Superior temporal gyrus (tissue), 1 donor: ENCODE data around the gene NRSN2.
"Not testable (repeated sequence)": the region's sequence is repeated elsewhere in the genome, so short reads cannot be mapped to it uniquely, and the experiment has no call there.

Experiments used
- DNase-seq: peaks from one replicate; pipeline ENCODE4 v3.0.0-alpha.2; 2016; ENCODE audit errors: extremely low spot score

NRSN2 gene

DNA sequence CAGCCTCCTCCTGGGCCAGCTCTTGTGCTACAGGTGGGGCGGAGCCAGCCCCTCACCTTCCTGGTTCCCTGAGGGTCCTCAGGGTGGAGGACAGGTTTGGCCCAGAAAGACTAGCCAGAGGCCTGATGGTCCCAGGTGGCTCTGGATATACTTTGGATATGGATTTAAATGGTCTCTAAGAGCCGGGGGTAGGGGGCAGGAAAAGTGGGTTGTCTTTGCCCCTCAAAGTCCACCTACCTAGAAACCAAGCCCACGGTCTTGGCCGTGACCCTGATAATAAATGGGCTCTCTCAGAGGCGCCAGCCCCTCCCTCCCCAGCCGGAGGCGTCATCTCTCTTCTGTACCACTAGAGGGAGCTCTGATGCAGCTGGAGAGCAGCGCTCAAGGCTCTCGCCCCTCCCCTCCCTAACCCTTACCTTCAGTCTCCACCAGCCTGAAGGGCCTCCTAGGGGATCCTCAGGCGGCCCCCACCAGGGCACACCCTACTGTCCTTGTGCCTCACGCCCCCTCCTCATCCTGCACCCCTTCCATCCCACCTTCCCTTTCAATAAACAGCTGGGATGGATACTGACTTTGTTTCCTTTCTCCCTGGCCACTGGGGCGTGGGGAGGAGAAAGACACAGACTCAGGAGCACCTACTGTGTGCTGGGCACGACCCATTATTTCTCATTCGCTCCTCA lies 7.5 kb downstream of the NRSN2 start:
- DNase-seq, result peak; percentile 90

DNA sequence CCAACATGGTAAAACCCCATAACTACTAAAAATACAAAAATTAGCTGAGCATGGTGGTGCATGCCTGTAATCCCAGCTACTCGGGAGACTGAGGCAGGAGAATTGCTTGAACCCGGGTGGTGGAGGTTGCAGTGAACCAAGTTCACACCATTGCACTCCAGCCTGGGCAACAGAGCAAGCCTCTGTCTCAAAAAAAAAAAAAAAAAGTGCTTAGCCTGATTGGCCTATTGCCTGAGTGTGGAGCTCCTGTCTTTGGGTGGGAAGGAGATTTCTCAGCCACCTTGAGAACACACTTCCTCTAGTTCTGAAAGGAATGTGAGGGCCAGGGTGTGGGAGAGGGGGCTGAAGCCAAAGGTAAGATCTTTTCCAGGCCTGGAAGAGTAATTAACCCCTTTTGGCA lies 9.2 kb downstream of the NRSN2 start:
- DNase-seq, result not testable (repeated sequence)

DNA sequence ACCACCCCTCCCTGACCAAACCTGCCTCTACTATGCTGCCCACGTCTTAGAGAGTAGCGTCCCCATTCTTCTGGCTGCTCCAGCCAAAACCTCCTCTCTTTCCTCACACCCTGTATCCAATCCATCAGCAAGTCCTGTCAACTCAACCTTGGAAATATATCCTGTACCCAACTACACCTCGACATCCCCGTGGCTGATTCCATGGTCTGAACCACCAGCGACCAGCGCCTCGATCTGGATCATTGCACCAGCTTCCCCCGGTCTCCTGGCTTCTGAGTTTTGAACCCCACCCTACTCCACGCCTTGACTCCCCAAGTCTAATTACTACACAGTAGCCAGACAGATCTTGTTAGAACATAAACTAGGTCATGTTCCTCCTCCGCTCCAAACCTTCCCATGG lies 9.8 kb downstream of the NRSN2 start:
- no peak for DNase-seq

DNA sequence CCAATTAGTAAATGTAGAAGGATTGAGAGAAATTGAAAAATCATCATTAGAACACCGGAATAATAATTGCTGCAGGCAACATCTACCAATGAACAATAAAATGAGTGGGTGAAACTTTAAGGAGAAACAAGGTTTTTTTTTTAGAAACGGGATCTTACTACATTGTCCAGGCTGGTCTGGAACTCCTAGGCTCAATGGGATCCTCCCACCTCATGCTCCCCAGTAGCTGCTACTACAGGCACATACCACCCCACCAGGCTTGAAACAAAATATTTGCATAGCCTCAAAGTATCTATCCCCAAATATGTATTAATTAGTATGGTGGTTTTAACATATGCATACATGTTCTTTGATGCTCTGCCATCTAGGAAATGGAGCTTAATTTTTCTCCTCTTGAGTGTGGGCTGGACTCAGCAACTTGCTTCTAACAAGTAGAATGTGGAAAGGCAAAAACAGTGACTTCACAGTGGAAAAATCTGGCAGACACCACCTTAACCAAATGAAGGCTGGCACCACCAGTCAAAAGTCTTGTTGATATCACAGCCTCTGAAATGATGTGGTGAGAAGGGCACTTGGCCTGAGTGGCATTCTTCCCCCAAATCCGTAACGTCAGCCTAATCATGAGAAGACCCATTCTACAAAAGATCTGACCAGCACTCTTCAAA lies 12.1 kb downstream of the NRSN2 start:
- DNase-seq, result no peak

DNA sequence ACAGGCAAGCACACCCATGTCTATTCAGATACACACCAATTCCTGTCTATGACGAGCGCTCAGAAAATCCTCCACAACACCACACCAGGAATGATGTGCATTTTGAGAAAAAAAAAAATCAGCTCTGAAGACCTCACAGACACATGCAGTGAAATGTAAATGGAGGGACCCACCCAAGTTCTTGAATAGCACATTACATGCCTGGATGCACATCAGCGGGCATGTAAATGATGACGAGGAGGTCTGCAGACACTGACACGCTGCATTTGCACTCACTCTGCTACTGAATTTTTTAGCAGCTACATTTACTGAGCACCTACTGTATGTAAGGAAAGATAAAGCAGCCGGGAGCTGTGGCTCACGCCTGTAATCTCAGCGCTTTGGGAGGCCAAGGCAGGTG lies 14.7 kb downstream of the NRSN2 start:
- DNase-seq, result no peak

DNA sequence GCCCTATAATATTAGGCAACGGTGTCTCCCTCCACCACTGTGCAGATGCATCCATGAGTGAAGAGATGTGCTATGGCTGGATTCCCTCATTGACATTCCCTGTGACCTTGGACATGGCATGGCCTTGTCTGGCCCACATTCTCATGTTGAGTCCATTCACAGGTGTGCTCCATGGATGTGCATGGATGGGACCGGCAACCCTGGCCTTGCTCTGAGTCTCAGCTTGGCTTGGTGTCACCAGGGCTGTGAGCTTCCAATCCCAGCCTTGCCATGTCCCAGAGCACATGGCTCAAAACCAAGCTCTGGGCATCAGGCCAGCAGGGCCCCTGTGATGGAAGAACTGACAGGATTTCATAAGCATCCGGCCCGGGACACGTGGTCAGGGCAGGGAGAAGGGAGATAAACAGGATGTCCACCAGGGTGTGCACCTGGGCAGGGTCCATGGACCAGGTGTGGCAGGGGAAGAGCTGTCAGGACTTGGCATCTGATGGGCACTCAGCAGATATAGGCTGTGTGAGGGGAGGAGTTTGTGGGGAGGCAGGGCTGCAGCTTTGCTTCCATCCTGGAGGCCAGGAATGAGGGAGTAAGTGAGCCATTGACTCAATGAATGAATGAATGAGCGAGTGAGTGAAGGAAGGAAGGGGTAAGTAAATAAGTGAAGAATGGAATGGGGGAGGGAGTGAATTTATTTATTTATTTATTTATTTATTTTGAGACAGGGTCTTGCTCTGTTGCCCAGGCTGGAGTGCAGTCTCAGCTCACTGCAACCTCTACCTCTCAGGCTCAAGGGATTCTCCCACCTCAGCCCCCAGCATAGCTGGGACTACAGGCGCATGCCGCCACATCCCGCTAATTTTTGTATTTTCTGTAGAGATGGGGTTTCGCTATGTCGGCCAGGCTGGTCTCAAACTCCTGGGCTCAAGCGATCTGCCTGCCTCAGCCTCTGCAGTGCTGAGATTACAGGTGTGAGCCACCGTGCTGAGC lies 15.7 kb downstream of the NRSN2 start:
- DNase-seq, result peak; percentile 50

DNA sequence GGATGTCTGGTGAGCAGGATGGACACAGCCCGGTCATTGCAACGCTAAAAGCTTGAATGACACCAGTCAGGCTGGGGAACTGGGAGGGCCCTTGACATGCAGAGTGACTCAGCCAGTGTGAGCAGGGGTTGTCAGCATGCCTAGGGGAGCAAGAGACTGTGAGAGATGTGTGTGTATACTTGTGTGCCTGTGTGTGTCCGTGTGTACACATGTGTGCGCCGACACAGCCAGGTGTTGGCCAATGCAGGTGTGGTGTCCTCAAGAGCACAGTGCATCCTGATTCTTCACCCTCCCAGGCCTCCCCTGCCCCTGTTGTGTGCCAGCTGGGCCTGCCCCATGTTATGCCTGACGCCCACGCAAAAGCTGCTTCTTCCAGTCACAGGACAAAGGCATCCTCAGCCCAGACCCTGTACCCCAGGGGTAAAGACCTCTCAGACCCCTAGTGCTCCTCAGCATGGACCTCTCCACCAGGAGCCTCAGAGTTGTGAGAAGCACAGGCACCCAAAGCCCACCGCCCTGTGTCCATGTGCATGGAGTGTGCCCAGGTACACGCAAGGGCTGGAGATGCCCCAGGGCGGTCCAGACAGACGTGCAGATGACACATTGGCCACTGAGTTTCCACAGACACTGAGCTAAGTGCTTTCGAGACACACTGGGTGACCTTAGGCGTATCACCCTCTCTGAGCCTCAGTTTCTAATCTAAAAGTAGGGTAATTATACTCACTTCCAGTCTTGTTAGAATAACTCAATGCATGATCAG lies 16.6 kb downstream of the NRSN2 start:
- DNase-seq, result no peak

DNA sequence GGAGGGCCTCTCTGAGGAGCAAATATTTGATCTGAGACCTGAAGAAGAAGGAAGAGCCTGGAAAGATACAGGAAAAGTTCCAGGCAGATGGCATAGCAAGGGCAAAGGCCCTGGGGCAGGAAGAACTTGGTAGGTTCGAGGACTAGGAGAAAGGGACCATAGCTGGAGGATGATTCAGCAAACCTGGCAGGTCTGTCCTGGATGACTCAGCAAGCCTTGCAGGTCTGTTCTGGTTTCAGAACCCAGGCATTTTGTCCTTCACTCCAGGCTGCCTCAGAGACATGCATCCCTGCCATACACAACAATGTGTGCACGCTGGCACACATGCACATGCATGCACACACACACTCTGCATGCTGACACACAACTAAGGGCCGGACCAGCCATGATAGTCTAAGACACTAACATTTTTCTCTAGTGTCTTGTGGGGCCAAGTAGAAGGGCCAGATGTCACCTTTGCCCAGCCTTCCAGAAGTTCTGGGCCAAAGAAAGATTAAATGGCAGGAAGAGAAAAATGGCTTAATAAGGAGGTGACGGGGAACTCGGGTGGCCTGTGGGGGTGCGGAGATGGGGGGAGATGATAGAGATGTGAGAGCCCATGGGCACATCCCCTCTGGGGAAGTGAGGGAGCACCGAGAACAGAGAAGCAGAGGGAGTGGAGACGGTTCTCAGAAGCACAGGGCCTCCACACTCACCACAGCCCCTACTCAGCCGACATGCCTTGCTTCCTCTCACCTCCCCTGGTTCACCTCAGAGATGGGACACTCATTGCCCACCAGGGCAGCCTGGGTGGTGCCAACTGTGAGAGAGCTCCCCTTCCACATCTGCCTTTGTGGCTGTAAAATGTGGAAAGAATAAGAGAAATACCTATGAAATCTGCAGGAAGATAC lies 18.2 kb downstream of the NRSN2 start:
- DNase-seq, result no peak

DNA sequence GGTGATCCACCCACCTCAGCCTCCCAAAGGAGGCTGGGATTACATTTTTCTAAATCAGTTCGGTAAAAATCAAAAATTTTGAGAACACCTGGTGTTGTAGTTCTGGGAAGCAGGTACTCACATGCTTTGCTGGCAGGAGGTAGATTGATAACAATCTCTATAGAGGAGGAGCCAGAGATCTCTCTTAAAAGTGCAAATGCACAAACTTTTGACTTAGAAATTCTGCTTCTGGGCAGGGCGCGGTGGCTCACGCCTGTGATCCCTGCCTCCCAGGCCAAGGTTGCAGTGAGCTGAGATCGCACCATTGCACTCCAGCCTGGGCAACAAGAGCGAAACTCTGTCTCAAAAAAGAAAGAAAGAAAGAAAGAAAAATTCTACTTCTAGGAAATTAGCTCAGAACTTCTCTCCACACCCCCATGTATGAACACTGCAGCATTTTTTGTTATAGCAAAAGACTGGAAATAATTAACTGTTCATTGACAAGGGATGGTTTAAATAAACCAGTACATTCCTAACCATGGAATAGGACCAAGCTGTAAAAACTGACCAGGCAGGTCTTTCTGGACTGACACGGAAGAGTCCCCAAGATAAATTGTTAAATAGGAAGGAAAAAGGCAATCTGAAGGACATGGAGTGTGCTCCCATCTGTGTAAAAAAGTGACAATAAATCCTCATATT lies 19.3 kb downstream of the NRSN2 start:
- DNase-seq, result no peak

DNA sequence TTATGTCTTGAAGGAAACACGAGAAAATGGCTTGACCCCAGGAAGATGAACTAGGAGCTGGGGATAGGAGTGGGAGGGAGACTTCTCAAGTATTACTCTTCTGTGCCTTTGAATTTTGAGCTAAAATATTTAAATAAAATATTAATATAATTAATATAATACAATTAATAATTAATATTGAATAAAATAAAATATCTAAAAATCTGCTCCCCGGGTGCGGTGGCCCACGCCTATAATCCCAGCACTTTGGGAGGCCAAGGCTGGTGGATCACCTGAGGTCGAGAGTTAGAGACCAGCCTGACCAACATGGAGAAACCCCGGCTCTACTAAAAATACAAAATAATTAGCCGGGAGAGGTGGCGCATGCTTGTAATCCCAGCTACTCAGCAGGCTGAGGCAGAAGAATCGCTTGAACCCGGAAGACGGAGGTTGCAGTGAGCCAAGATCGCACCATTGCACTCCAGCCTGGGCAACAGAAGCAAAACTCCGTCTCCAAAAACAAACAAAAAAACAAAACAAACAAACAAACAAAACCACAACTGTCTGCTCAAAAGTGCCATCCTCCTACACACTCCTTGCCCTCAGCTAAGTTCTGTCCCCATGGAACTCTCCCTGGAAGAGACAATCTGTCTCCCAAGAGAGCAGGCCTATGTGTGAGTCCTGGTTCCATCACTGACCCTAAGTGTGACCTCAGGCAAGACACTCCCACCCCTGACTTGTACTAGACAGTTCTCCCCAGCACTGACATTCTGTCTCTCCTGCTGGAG lies 20.0 kb downstream of the NRSN2 start:
- DNase-seq, result no peak

DNA sequence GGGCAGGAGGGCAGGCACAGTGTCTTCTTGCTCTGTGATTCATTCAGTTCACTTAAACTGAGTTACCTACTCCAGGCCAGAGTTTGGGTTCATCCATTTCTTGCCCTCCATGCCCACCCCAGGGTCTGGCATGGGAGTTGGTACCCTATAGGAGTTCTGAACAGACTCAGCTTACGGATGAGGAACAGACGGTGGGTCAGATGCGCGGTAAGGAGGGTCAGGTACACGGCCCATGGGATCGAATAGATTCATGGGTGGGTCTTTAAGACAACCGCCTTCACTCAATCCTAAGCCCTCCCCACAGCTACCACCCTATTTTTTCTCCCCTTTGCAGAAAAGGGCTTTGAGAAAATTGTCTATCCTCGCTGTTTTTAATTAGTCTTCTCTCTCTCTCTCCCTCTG lies 20.6 kb downstream of the NRSN2 start:
- DNase-seq, result no peak

DNA sequence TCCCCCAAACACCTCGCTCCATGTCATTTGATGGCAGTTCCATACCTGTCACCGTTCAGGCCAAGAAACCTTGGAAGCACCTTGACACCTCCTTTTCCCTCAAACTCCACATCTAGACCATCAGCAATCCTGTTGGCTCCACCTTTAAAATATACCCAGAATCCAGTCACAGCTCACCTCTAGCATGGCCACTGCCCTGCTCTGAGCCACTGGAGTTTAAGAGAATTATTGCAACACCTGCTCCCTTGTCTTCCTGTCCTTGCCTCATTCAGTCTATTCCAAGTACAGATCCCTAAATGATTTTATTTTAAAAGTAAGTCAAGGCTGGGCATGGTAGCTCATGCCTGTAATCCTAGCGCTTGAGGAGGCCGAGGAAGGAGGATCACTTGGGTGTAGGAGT lies 22.0 kb downstream of the NRSN2 start:
- DNase-seq, result no peak

DNA sequence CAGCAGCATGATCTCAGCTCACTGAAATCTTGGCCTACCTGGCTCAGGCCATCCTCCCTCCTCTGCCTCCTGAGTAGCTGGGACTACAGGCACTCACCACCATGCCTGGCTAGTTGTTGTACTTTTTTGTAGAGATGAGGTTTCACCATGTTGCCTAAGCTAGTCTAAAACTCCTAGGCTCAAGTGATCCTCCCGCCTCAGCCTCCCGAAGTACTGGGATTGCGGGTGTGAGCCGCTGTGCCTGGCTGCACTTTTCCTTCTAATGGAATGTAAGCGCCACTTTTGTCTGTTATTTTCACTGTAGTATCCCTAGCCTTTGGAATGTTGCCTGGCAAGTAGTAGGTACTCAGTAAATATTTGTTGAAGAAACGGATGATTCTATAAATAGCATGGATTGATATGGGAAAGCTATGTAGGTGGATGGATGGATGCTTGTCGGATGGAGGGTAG lies 23.3 kb downstream of the NRSN2 start:
- DNase-seq, result no peak

DNA sequence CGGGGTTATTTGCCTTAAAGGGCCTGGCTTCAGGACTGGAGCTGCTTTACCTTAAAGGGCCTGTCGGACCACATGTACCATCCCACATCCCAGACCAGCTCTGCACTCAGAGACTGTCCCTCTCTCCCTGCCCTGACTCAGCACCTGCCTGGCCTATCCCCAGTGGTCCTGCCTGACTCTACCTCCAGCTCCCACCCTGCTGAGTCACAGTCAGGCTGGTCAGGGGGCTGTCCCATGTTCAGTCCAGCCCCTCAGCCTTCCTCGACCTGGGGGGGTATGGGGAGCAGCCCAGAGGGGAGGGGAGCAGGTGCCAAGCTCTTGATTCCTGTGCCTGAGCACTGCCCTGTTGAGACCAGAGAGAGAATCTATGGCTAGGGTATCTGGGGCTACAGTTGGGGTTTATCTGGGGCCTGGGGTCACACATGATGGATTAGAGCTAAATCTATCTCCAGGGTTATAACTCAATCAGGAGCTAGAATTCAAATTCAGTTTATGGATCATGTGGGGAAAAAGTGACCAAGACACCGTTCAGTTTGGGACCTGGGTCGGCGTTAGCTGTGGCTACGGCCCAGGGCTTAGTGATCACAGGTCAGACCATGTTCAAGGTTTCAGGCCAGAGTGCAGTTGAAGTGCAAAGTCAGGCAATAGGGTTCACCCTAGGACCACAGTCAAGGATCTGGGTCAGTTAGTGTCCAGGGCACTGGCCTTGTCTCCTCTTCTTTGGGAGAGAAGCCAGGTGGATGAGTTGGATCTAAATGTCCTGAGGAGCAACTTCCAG lies 24.3 kb downstream of the NRSN2 start:
- no peak for DNase-seq

DNA sequence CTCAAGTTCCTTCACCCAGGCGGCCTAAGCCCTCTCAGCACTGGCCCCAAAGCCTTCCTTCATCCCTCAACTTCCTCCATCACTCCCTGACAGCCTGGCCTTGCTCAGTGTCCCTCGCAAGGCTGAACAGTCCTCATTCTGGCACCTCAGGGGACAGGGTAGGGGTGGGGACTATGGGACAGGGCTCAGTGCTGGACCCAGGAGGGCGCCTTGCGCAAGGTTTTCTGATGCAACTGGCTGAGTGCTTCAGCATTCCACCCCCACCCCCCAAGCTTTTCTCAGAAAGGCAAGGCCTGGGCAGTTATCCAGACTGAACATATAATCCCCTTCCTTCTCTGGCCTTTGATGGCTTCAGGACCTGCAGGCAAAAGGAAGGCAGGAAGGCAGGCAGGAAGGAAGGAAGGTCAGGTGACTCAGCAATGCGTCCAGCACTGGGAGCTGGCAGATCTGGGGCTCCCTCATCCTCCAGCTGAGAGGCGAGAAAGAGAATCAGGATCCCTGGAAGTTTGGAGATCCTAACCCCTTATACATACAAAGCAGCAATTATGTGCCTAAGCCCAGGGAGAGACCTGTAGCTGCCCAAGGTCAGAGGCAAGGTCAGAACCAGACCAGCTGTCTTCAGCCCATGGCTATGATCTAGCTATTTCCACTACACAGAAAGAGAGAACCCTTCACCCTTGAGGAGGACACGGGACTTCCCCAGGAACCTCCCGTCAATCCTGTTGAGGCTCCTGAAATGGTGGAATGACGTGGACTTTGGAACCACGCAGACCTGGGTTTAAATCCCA lies 25.0 kb downstream of the NRSN2 start:
- DNase-seq, result no peak

DNA sequence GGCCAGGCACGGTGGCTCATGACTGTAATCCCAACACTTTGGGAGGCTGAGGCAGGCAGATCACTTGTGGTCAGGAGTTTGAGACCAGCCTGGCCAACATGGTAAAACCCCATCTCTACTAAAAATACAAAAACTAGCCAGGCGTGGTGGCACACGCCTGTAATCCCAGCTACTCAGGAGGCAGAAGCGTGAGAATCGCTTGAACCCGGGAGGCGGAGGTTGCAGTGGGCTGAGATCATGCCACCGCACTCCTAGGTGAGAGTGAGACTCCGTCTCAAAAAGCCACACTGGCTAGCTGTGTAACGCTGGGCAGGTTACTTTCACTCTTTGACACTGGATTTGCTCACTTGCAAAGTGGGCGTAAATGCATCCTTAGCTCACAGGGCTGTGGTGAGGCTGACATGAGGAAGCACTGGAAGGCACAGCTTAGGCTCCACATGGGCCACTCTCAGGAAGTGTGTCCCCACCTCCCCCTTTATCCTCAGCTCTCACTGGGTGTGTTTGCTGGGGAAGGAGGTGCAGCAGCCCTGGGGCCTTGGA lies 25.7 kb downstream of the NRSN2 start:
- DNase-seq, result not testable (repeated sequence)

DNA sequence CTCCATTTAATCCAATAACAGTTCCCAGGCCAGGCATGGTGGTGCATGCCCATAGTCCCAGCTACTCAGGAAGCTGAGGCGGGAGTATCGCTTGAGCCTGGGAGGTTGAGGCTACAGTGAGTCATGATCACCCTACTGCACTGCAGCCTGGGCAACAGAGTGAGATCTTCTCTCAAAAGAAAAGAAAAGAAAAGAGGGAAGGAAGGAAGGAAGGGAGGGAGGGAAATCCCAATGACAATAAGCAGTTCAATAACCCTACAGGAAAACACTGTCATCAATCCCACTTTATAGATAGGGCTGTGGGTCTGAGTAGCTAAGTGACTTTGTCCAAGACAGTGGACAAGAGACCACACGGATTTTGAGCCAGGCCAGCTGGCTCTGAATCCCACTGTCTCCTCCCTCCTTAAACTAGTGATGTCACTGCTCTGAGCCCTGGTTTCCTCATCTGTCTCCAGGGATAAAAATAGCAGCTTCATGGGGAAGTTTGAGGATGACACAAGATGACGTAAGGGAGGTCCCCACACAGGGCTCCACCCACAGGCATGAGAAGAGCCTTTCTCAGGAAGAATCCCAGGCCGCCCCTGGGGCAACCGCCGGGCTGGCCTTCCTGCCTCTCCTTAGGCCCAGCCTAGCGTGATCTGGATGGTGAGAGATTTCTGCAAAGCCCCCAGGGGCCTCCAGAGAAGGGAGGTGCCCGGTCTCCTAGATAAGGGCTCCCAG lies 26.4 kb downstream of the NRSN2 start:
- DNase-seq, result no peak
